Esophagus muscularis mucosa (tissue), 4 donors: ENCODE measurements around the gene MED13L. TPM values are rescaled to one million over a fixed set of nuclear protein-coding genes. Genes with fewer than 3 reads are reported as not detected.

Experiments used
- DNase-seq: peaks from one replicate; pipeline ENCODE4 v3.0.0-alpha.2; 2017; ENCODE audit errors: extremely low spot score
- H3K27ac ChIP-seq, 4 donors: fragments of 200-600 bp; sonication (generic); replicated peaks in 1 of 4; 1 replicate in 3 of 4; 2 replicates in 1 of 4; pipeline ENCODE4 v1.5.1; 2016 to 2019; ENCODE audit warnings: mild to moderate bottlenecking in 1 of 4
- H3K27me3 ChIP-seq, 4 donors: fragments of 200-600 bp; sonication (generic); one replicate each; pipeline versions ENCODE4 v1.5.1 to v1.6.0; 2016 to 2019
- H3K36me3 ChIP-seq, 4 donors: fragments of 200-600 bp; sonication (generic); one replicate each; pipeline ENCODE4 v1.5.1; 2016 to 2019
- H3K4me1 ChIP-seq, 4 donors: fragments of 200-600 bp; sonication (generic); one replicate each; pipeline ENCODE4 v1.5.1; 2016 to 2019
- H3K4me3 ChIP-seq, 4 donors: fragments of 200-600 bp; sonication (generic); 1 replicate in 2 of 4; 2 replicates in 2 of 4; pipeline ENCODE4 v1.5.1; 2016 to 2019; ENCODE audit warnings: mild to moderate bottlenecking in 4 of 4, moderate library complexity in 1 of 4
- H3K9me3 ChIP-seq, 4 donors: fragments of 200-600 bp; sonication (generic); 1 replicate in 3 of 4; 2 replicates in 1 of 4; pipeline ENCODE4 v1.5.1; 2016 to 2019
- EP300 ChIP-seq: sonication (generic); formaldehyde crosslinking; IDR thresholded peaks from one replicate; pipeline ENCODE4 v1.6.1; 2017; ENCODE audit warnings: antibody characterized with exemption
- POLR2A ChIP-seq: fragments of 450-650 bp; IDR thresholded peaks from one replicate; pipeline ENCODE4 v1.6.1; 2017; ENCODE audit warnings: antibody characterized with exemption, moderate library complexity, mild to moderate bottlenecking, low read depth
- POLR2AphosphoS5 ChIP-seq, 2 donors: sonication (generic); formaldehyde crosslinking; IDR thresholded peaks; one replicate each; pipeline ENCODE4 v1.6.1; 2017; ENCODE audit warnings: antibody characterized with exemption in 2 of 2
- WGBS: methylation state at CpG from one replicate; pipeline ENCODE4 v1.1.5; 2018; 5-methylcytosine and 5-hydroxymethylcytosine counted together
- intact Hi-C: fragments of 100-400 bp; cut with DNase I; formaldehyde crosslinking; loops from one replicate; pipeline ENCODE4 v1.15.1; 2023
- total RNA-seq, 4 donors: library from RNA; depleted of rRNA; stranded (reverse); fragments of >200 nt; gene quantifications; one replicate each; pipeline versions ENCODE4 v1.1.0 to v1.2.1, GENCODE V29; 2016
- TF ChIP-seq, protein P1 (sequence below), 3 experiments: fragments of 200-600 bp in 2 of 3; fragments of 450-650 bp in 1 of 3; sonication (generic) in 2 of 3; IDR thresholded peaks; one replicate each; pipeline ENCODE4 v1.5.1; 2017 to 2019; ENCODE audit warnings: antibody characterized with exemption in 3 of 3, mild to moderate bottlenecking in 2 of 3, moderate library complexity in 1 of 3

Gene MED13L
- total RNA-seq, 4 donors from 2014 or later = 141 to 350 (median 175) TPM

- 76% methylated on average over 7 of the region's 7 CpGs for WGBS
- peaks cover 54 to 100% (median 77%) of the 10 kb centered on the region in 4 donors for H3K36me3 ChIP-seq
- no peak for TF ChIP-seq POLR2AphosphoS5 (IDR thresholded peaks at IDR 0.05)
- no peak for TF ChIP-seq EP300
- TF ChIP-seq POLR2A = no peak
- TF ChIP-seq, protein P1, sequence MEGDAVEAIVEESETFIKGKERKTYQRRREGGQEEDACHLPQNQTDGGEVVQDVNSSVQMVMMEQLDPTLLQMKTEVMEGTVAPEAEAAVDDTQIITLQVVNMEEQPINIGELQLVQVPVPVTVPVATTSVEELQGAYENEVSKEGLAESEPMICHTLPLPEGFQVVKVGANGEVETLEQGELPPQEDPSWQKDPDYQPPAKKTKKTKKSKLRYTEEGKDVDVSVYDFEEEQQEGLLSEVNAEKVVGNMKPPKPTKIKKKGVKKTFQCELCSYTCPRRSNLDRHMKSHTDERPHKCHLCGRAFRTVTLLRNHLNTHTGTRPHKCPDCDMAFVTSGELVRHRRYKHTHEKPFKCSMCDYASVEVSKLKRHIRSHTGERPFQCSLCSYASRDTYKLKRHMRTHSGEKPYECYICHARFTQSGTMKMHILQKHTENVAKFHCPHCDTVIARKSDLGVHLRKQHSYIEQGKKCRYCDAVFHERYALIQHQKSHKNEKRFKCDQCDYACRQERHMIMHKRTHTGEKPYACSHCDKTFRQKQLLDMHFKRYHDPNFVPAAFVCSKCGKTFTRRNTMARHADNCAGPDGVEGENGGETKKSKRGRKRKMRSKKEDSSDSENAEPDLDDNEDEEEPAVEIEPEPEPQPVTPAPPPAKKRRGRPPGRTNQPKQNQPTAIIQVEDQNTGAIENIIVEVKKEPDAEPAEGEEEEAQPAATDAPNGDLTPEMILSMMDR (IDR thresholded peaks at IDR 0.05) = no peak
- intact Hi-C loops = no loop called here
- no peak overlapping the region for H3K27ac ChIP-seq
- peaks cover 0 to 23% (median 11%) of the 10 kb centered on the region in 4 donors for H3K4me1 ChIP-seq
- no peaks in the 10 kb centered on the region for H3K27me3 ChIP-seq
- no peak for DNase-seq
- no peaks in the 10 kb centered on the region for H3K9me3 ChIP-seq
- H3K4me3 ChIP-seq = no peak overlapping the region
These were observed 309.3 kb downstream of the MED13L start for GRCh38 chr12:115968211-115968610.

DNA sequence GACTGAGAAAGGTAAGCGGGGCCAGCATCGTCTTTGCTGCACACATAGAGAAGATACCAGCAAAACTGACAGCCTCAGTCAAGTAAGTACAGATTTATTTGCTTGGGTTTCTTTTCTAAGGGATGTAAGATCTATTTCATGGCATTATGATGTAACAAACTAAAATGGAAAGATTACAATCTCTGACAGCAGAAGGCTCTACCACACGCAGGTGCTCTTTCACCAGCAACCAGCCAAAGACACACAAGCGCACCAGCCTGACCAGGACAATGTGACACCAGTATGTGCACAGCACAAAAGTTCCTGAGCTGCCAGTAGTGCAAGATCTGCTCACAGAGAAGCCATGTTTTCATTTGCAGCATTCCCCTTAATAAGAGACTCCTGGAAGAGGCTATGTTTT lies 311.1 kb downstream of the MED13L start:
- H3K9me3 ChIP-seq = no peaks in the 10 kb centered on the region
- 93% methylated on average over 4 of the region's 4 CpGs for WGBS
- H3K27me3 ChIP-seq = no peaks in the 10 kb centered on the region
- H3K4me1 ChIP-seq = peaks cover 0 to 16% (median 10%) of the 10 kb centered on the region in 4 donors
- DNase-seq = no peak
- TF ChIP-seq POLR2A (no peak), EP300 (no peak), POLR2AphosphoS5 (IDR thresholded peaks at IDR 0.05) (no peak)
- TF ChIP-seq, protein P1 (IDR thresholded peaks at IDR 0.05) = no peak
- H3K27ac ChIP-seq = no peak overlapping the region
- no peak overlapping the region for H3K4me3 ChIP-seq
- intact Hi-C loops = no loop called here
- peaks cover 58 to 100% (median 84%) of the 10 kb centered on the region in 4 donors for H3K36me3 ChIP-seq

GRCh38 chr12:115964626-115965025 lies 312.9 kb downstream of the MED13L start:
- H3K4me1 ChIP-seq = peaks cover 0 to 6% (median 0%) of the 10 kb centered on the region in 4 donors
- intact Hi-C loops = no loop called here
- TF ChIP-seq POLR2A (no peak), EP300 (no peak), POLR2AphosphoS5 (IDR thresholded peaks at IDR 0.05) (no peak)
- TF ChIP-seq, protein P1 (IDR thresholded peaks at IDR 0.05) = no peak
- H3K27me3 ChIP-seq = no peaks in the 10 kb centered on the region
- H3K9me3 ChIP-seq = no peaks in the 10 kb centered on the region
- H3K4me3 ChIP-seq = no peak overlapping the region
- WGBS = 87% methylated on average over 2 of the region's 2 CpGs
- H3K27ac ChIP-seq = no peak overlapping the region
- DNase-seq = no peak
- H3K36me3 ChIP-seq = peaks cover 64 to 100% (median 90%) of the 10 kb centered on the region in 4 donors

DNA sequence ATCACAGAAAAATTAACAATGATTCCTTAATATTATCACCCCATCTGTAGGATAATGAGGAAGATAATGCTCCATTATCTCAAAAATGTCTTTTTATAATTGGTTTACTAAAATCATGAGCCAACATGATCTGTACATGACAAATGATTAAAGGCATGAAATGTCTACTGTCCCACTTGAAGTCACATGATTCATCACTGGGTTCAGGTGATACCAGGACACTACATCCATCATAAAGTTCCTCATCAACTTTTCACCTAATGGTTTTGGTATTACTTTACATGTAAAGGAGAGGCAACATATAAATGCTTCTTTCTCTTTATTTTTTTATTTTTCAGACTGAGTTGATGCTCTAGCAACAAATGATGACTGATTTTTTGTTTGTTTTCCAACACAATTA lies 313.3 kb downstream of the MED13L start:
- no peak for TF ChIP-seq POLR2A
- TF ChIP-seq, protein P1 (IDR thresholded peaks at IDR 0.05) = no peak
- no peak for TF ChIP-seq EP300
- no peak for TF ChIP-seq POLR2AphosphoS5 (IDR thresholded peaks at IDR 0.05)
- intact Hi-C loops = no loop called here
- peaks cover 64 to 100% (median 86%) of the 10 kb centered on the region in 4 donors for H3K36me3 ChIP-seq

DNA sequence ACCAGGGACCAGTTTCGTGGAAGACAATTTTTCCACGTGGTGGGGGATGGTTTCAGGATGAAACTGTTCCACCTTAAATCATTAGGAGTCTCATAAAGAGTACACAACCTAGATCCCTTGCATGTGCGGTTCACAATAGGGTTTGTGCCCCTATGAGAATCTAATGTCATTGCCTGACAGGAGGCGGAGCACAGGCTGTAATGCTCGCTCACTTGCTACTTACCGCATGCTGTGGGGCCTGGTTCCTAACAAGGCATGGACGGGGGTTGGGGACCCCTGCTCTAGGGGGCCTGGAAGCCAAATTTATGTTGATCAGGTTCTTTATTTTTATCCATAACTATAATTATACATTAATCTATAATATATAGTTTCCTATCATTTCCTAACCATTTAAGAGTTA lies 315.3 kb downstream of the MED13L start:
- 90% methylated on average over 7 of the region's 7 CpGs for WGBS
- intact Hi-C loops = no loop called here
- no peak overlapping the region for H3K4me3 ChIP-seq
- H3K36me3 ChIP-seq = peaks cover 65 to 99% (median 78%) of the 10 kb centered on the region in 4 donors
- H3K4me1 ChIP-seq = no peaks in the 10 kb centered on the region
- no peak overlapping the region for H3K27ac ChIP-seq
- TF ChIP-seq EP300 (no peak), POLR2A (no peak)
- no peak for DNase-seq
- H3K9me3 ChIP-seq = no peaks in the 10 kb centered on the region
- no peaks in the 10 kb centered on the region for H3K27me3 ChIP-seq

More for the DNA sequence above, 313.3 kb downstream of the MED13L start:
- Histone ChIP-seq H3K27ac (no peak overlapping the region), H3K4me1 (peaks cover 0 to 6% (median 0%) of the 10 kb centered on the region in 4 donors), H3K9me3 (no peaks in the 10 kb centered on the region), H3K4me3 (no peak overlapping the region), H3K27me3 (no peaks in the 10 kb centered on the region)
- DNase-seq = no peak
